Activated gamma-delta T cell treated with anti-CD3 and anti-CD28 coated beads, Interleukin-2, amount 50 U/mL, for 16 hours (primary cell): ENCODE results near the gene NEK4.

Experiments used
- DNase-seq: peaks from one replicate; pipeline ENCODE4 v3.0.0-alpha.2; 2020; ENCODE audit warnings: low read depth

NEK4 gene

DNA sequence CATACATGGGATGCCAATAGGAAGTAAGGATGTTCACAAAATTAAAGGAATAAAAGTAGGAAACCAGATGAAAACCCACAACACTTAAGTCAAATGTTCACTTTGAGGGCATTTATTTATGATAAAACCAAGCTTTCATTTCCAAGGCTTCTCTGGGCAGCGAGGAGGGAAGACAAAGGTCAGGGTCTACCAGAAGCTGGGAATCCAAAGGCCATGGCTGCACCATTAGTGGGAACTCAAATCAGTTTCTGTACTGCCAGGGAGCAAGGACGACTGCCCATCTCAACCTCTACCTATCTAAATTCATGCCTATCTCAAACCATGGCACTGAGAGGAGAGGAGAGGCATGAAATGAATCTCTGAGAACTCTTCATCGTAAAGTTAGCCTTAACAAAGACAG is 107.6 kb downstream of the NEK4 start:
- DNase-seq, result no peak

GRCh38 chr3:52660046-52660445 is 110.7 kb downstream of the NEK4 start:
- DNase-seq, result no peak
